Measurements from ENCODE around the gene ACTR5.
A peak's percentile ranks its signal among the peaks of the same experiment; 100 is the strongest.

Gene ACTR5

GRCh38 chr20:38723848-38724625 lies 24.2 kb upstream of the ACTR5 start, which contains the start of gene SLC32A1:
Gene SLC32A1, plus strand, starts transcription at chr20:38724486. Its CDS starts 239 bp downstream, at chr20:38724725.
- H3K9ac ChIP-seq (ENCODE audit: low read length) = peak within 1 kb of the TSS; percentile 12
- H3K4me1 ChIP-seq (ENCODE audit: control insufficient read depth, insufficient read depth, low read length) = peaks cover 33% of the 10 kb centered on the region
- no peak within 1 kb of the TSS for H3K27ac ChIP-seq (ENCODE audit: low read depth, low read length)
- peaks cover 100% of the 10 kb centered on the region for H3K27me3 ChIP-seq (ENCODE audit: control insufficient read depth, insufficient read depth, low read length)
- no peaks in the 10 kb centered on the region for H3K9me3 ChIP-seq (ENCODE audit: control insufficient read depth, insufficient read depth, low read depth, low read length)
- no peaks in the 10 kb centered on the region for H3K36me3 ChIP-seq (ENCODE audit: control insufficient read depth, insufficient read depth, low read length)
- peak within 1 kb of the TSS; percentile 66 for H3K4me3 ChIP-seq (ENCODE audit: low read depth, low read length)

- H3K9me3 ChIP-seq (ENCODE audit: control insufficient read depth, insufficient read depth, low read depth, low read length) = no peaks in the 10 kb centered on the region
- no peak overlapping the region for H3K9ac ChIP-seq (ENCODE audit: low read length)
- no peak overlapping the region for H3K27ac ChIP-seq (ENCODE audit: low read depth, low read length)
- peak overlapping the region; percentile 66 for H3K4me3 ChIP-seq (ENCODE audit: low read depth, low read length)
- H3K4me1 ChIP-seq (ENCODE audit: control insufficient read depth, insufficient read depth, low read length) = peaks cover 35% of the 10 kb centered on the region
- H3K27me3 ChIP-seq (ENCODE audit: control insufficient read depth, insufficient read depth, low read length) = peaks cover 100% of the 10 kb centered on the region
- H3K36me3 ChIP-seq (ENCODE audit: control insufficient read depth, insufficient read depth, low read length) = no peaks in the 10 kb centered on the region
These were observed 23.6 kb upstream of the ACTR5 start for GRCh38 chr20:38724626-38725147.

GRCh38 chr20:38725148-38725901 lies 22.9 kb upstream of the ACTR5 start:
- H3K4me1 ChIP-seq (ENCODE audit: control insufficient read depth, insufficient read depth, low read length) = peaks cover 41% of the 10 kb centered on the region

GRCh38 chr20:38725931-38726803 lies 22.1 kb upstream of the ACTR5 start:
- peak overlapping the region; percentile 66 for H3K4me3 ChIP-seq (ENCODE audit: low read depth, low read length)
- no peak overlapping the region for H3K27ac ChIP-seq (ENCODE audit: low read depth, low read length)
- H3K27me3 ChIP-seq (ENCODE audit: control insufficient read depth, insufficient read depth, low read length) = peaks cover 100% of the 10 kb centered on the region
- no peak overlapping the region for H3K9ac ChIP-seq (ENCODE audit: low read length)
- peaks cover 47% of the 10 kb centered on the region for H3K4me1 ChIP-seq (ENCODE audit: control insufficient read depth, insufficient read depth, low read length)
- no peaks in the 10 kb centered on the region for H3K9me3 ChIP-seq (ENCODE audit: control insufficient read depth, insufficient read depth, low read depth, low read length)
- no peaks in the 10 kb centered on the region for H3K36me3 ChIP-seq (ENCODE audit: control insufficient read depth, insufficient read depth, low read length)

More at GRCh38 chr20:38725148-38725901, 22.9 kb upstream of the ACTR5 start:
- H3K27me3 ChIP-seq (ENCODE audit: control insufficient read depth, insufficient read depth, low read length) = peaks cover 100% of the 10 kb centered on the region
- H3K27ac ChIP-seq (ENCODE audit: low read depth, low read length) = no peak overlapping the region
- H3K9me3 ChIP-seq (ENCODE audit: control insufficient read depth, insufficient read depth, low read depth, low read length) = no peaks in the 10 kb centered on the region
- peak overlapping the region; percentile 66 for H3K4me3 ChIP-seq (ENCODE audit: low read depth, low read length)
- H3K9ac ChIP-seq (ENCODE audit: low read length) = no peak overlapping the region
- no peaks in the 10 kb centered on the region for H3K36me3 ChIP-seq (ENCODE audit: control insufficient read depth, insufficient read depth, low read length)

GRCh38 chr20:38726804-38727606 lies 21.3 kb upstream of the ACTR5 start:
- no peak overlapping the region for H3K27ac ChIP-seq (ENCODE audit: low read depth, low read length)
- peaks cover 49% of the 10 kb centered on the region for H3K4me1 ChIP-seq (ENCODE audit: control insufficient read depth, insufficient read depth, low read length)
- H3K9me3 ChIP-seq (ENCODE audit: control insufficient read depth, insufficient read depth, low read depth, low read length) = no peaks in the 10 kb centered on the region
- peaks cover 100% of the 10 kb centered on the region for H3K27me3 ChIP-seq (ENCODE audit: control insufficient read depth, insufficient read depth, low read length)
- H3K4me3 ChIP-seq (ENCODE audit: low read depth, low read length) = peak overlapping the region; percentile 66
- no peak overlapping the region for H3K9ac ChIP-seq (ENCODE audit: low read length)
- H3K36me3 ChIP-seq (ENCODE audit: control insufficient read depth, insufficient read depth, low read length) = no peaks in the 10 kb centered on the region

- Histone ChIP-seq H3K36me3 (ENCODE audit: control insufficient read depth, insufficient read depth, low read length) (no peaks in the 10 kb centered on the region), H3K4me1 (ENCODE audit: control insufficient read depth, insufficient read depth, low read length) (peaks cover 47% of the 10 kb centered on the region), H3K9me3 (ENCODE audit: control insufficient read depth, insufficient read depth, low read depth, low read length) (no peaks in the 10 kb centered on the region), H3K9ac (ENCODE audit: low read length) (no peak overlapping the region), H3K27ac (ENCODE audit: low read depth, low read length) (no peak overlapping the region), H3K4me3 (ENCODE audit: low read depth, low read length) (peak overlapping the region; percentile 66), H3K27me3 (ENCODE audit: control insufficient read depth, insufficient read depth, low read length) (peaks cover 100% of the 10 kb centered on the region)
These were observed 20.6 kb upstream of the ACTR5 start for GRCh38 chr20:38727607-38728190.

- peak overlapping the region; percentile 66 for H3K4me3 ChIP-seq (ENCODE audit: low read depth, low read length)
- H3K27me3 ChIP-seq (ENCODE audit: control insufficient read depth, insufficient read depth, low read length) = peaks cover 100% of the 10 kb centered on the region
- H3K9ac ChIP-seq (ENCODE audit: low read length) = no peak overlapping the region
- no peaks in the 10 kb centered on the region for H3K9me3 ChIP-seq (ENCODE audit: control insufficient read depth, insufficient read depth, low read depth, low read length)
- peaks cover 41% of the 10 kb centered on the region for H3K4me1 ChIP-seq (ENCODE audit: control insufficient read depth, insufficient read depth, low read length)
- H3K36me3 ChIP-seq (ENCODE audit: control insufficient read depth, insufficient read depth, low read length) = no peaks in the 10 kb centered on the region
- H3K27ac ChIP-seq (ENCODE audit: low read depth, low read length) = no peak overlapping the region
These were observed 20.0 kb upstream of the ACTR5 start for GRCh38 chr20:38728191-38728781.

GRCh38 chr20:38728911-38729642 lies 19.2 kb upstream of the ACTR5 start:
- no peak overlapping the region for H3K9ac ChIP-seq (ENCODE audit: low read length)
- peaks cover 38% of the 10 kb centered on the region for H3K4me1 ChIP-seq (ENCODE audit: control insufficient read depth, insufficient read depth, low read length)
- peaks cover 100% of the 10 kb centered on the region for H3K27me3 ChIP-seq (ENCODE audit: control insufficient read depth, insufficient read depth, low read length)

GRCh38 chr20:38729767-38730166 lies 18.5 kb upstream of the ACTR5 start:
- peaks cover 34% of the 10 kb centered on the region for H3K4me1 ChIP-seq (ENCODE audit: control insufficient read depth, insufficient read depth, low read length)
- H3K27me3 ChIP-seq (ENCODE audit: control insufficient read depth, insufficient read depth, low read length) = peaks cover 100% of the 10 kb centered on the region

More at GRCh38 chr20:38728911-38729642, 19.2 kb upstream of the ACTR5 start:
- Histone ChIP-seq H3K36me3 (ENCODE audit: control insufficient read depth, insufficient read depth, low read length) (no peaks in the 10 kb centered on the region), H3K4me3 (ENCODE audit: low read depth, low read length) (peak overlapping the region; percentile 66), H3K27ac (ENCODE audit: low read depth, low read length) (no peak overlapping the region), H3K9me3 (ENCODE audit: control insufficient read depth, insufficient read depth, low read depth, low read length) (no peaks in the 10 kb centered on the region)

More at GRCh38 chr20:38729767-38730166, 18.5 kb upstream of the ACTR5 start:
- Histone ChIP-seq H3K27ac (ENCODE audit: low read depth, low read length) (no peak overlapping the region), H3K9me3 (ENCODE audit: control insufficient read depth, insufficient read depth, low read depth, low read length) (no peaks in the 10 kb centered on the region), H3K4me3 (ENCODE audit: low read depth, low read length) (peak overlapping the region; percentile 66), H3K9ac (ENCODE audit: low read length) (no peak overlapping the region), H3K36me3 (ENCODE audit: control insufficient read depth, insufficient read depth, low read length) (no peaks in the 10 kb centered on the region)
